Measurements from ENCODE around the gene ORM1.

The ORM1 gene

GRCh38 chr9:114356792-114357191, 33.9 kb downstream of the ORM1 start:
- no peaks in the 10 kb centered on the region for H3K27me3 ChIP-seq (ENCODE audit: insufficient read depth, low read length, poor library complexity, severe bottlenecking)
- TF ChIP-seq EZH2phosphoT487 (IDR thresholded peaks at IDR 0.05; ENCODE audit: borderline replicate concordance) = no peak
- TF ChIP-seq CTCF (conservative IDR thresholded peaks at IDR 0.05; ENCODE audit: low read length) = no peak

GRCh38 chr9:114357360-114357759, 34.5 kb downstream of the ORM1 start:
- no peak overlapping the region for H3K9ac ChIP-seq (ENCODE audit: low read depth, low read length, poor library complexity, severe bottlenecking)
- no peaks in the 10 kb centered on the region for H3K9me2 ChIP-seq (replicated peaks; ENCODE audit: low read depth, low read length)
- H3K27me3 ChIP-seq (ENCODE audit: insufficient read depth, low read length, poor library complexity, severe bottlenecking) = no peaks in the 10 kb centered on the region
- no peaks in the 10 kb centered on the region for H4K20me1 ChIP-seq (ENCODE audit: insufficient read depth, low read length, poor library complexity, severe bottlenecking)
- no peak overlapping the region for H2AFZ ChIP-seq (ENCODE audit: low read length)
- no peaks in the 10 kb centered on the region for H3K79me2 ChIP-seq (ENCODE audit: insufficient read depth, low read length)
- H3K4me3 ChIP-seq (ENCODE audit: low read length, poor library complexity, severe bottlenecking) = no peak overlapping the region
- no peaks in the 10 kb centered on the region for H3K4me1 ChIP-seq (ENCODE audit: insufficient read depth, low read length, poor library complexity, severe bottlenecking)
- H3K9me3 ChIP-seq (ENCODE audit: insufficient read depth, low read depth, low read length) = no peaks in the 10 kb centered on the region
- no peaks in the 10 kb centered on the region for H3F3A ChIP-seq (ENCODE audit: low read depth)
- H3K36me3 ChIP-seq (ENCODE audit: insufficient read depth, low read length) = peaks cover 88% of the 10 kb centered on the region; the same call in 1 of the 2 replicates
- TF ChIP-seq CTCF (conservative IDR thresholded peaks at IDR 0.05; ENCODE audit: low read length) = no peak
- no peak for TF ChIP-seq EZH2phosphoT487 (IDR thresholded peaks at IDR 0.05; ENCODE audit: borderline replicate concordance)
- no peak overlapping the region for H3K4me2 ChIP-seq (ENCODE audit: low read depth, low read length, poor library complexity, severe bottlenecking)

More at GRCh38 chr9:114356792-114357191, 33.9 kb downstream of the ORM1 start:
- Histone ChIP-seq H3K79me2 (ENCODE audit: insufficient read depth, low read length) (no peaks in the 10 kb centered on the region), H3K4me2 (ENCODE audit: low read depth, low read length, poor library complexity, severe bottlenecking) (no peak overlapping the region), H3K4me1 (ENCODE audit: insufficient read depth, low read length, poor library complexity, severe bottlenecking) (no peaks in the 10 kb centered on the region), H3K4me3 (ENCODE audit: low read length, poor library complexity, severe bottlenecking) (no peak overlapping the region), H2AFZ (ENCODE audit: low read length) (no peak overlapping the region), H3F3A (ENCODE audit: low read depth) (no peaks in the 10 kb centered on the region), H3K9ac (ENCODE audit: low read depth, low read length, poor library complexity, severe bottlenecking) (no peak overlapping the region), H3K9me2 (replicated peaks; ENCODE audit: low read depth, low read length) (no peaks in the 10 kb centered on the region), H4K20me1 (ENCODE audit: insufficient read depth, low read length, poor library complexity, severe bottlenecking) (no peaks in the 10 kb centered on the region), H3K36me3 (ENCODE audit: insufficient read depth, low read length) (peaks cover 88% of the 10 kb centered on the region; the same call in 1 of the 2 replicates), H3K9me3 (ENCODE audit: insufficient read depth, low read depth, low read length) (no peaks in the 10 kb centered on the region)

DNA sequence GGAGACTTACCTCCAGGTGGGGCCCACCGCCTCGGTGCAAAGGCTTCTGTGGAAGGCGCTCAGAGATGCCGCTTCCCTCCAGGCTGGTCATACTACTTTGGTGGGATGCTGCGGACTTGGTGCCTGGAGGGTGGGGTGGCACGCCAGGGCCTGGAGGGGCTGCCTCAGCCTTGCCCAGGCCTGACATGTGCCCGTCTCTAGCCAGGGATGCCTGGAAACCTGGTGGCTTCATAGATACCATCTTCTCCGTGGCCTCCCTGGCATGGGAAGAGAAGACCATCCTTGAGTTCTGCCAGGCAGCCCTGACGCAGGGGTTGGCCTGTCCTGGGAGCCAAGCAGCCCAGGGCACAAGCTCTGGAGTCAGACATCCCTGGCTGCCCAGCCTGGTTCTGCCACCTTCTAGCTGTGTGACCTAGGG, 35.0 kb downstream of the ORM1 start:
- H3K4me1 ChIP-seq (ENCODE audit: insufficient read depth, low read length, poor library complexity, severe bottlenecking) = no peaks in the 10 kb centered on the region
- no peak overlapping the region for H2AFZ ChIP-seq (ENCODE audit: low read length)
- H4K20me1 ChIP-seq (ENCODE audit: insufficient read depth, low read length, poor library complexity, severe bottlenecking) = no peaks in the 10 kb centered on the region
- H3K4me3 ChIP-seq (ENCODE audit: low read length, poor library complexity, severe bottlenecking) = no peak overlapping the region
- no peaks in the 10 kb centered on the region for H3K79me2 ChIP-seq (ENCODE audit: insufficient read depth, low read length)
- H3K4me2 ChIP-seq (ENCODE audit: low read depth, low read length, poor library complexity, severe bottlenecking) = no peak overlapping the region
- TF ChIP-seq CTCF (conservative IDR thresholded peaks at IDR 0.05; ENCODE audit: low read length) (no peak), EZH2phosphoT487 (IDR thresholded peaks at IDR 0.05; ENCODE audit: borderline replicate concordance) (no peak)
- no peaks in the 10 kb centered on the region for H3K27me3 ChIP-seq (ENCODE audit: insufficient read depth, low read length, poor library complexity, severe bottlenecking)
- H3F3A ChIP-seq (ENCODE audit: low read depth) = no peaks in the 10 kb centered on the region
- H3K9ac ChIP-seq (ENCODE audit: low read depth, low read length, poor library complexity, severe bottlenecking) = no peak overlapping the region
- H3K9me3 ChIP-seq (ENCODE audit: insufficient read depth, low read depth, low read length) = no peaks in the 10 kb centered on the region
- peaks cover 89% of the 10 kb centered on the region; the same call in 1 of the 2 replicates for H3K36me3 ChIP-seq (ENCODE audit: insufficient read depth, low read length)
- no peaks in the 10 kb centered on the region for H3K9me2 ChIP-seq (replicated peaks; ENCODE audit: low read depth, low read length)
